DND-41 (cell line): ENCODE data around the gene OR4X2.

Source experiments
- EZH2 ChIP-seq: IDR thresholded peaks from 3 replicates; pipeline ENCODE4 v1.6.1; 2012; ENCODE audit warnings: borderline replicate concordance, low read depth, mild to moderate bottlenecking, moderate library complexity, low read length, inconsistent platforms; ENCODE audit not compliant: severe bottlenecking
- TF ChIP-seq, protein P1 (sequence below): IDR thresholded peaks from 2 replicates; pipeline ENCODE4 v1.5.1; 2012; ENCODE audit warnings: borderline replicate concordance, low read length, moderate library complexity, mild to moderate bottlenecking; ENCODE audit not compliant: poor library complexity, severe bottlenecking; ENCODE audit errors: extremely low read depth

DNA sequence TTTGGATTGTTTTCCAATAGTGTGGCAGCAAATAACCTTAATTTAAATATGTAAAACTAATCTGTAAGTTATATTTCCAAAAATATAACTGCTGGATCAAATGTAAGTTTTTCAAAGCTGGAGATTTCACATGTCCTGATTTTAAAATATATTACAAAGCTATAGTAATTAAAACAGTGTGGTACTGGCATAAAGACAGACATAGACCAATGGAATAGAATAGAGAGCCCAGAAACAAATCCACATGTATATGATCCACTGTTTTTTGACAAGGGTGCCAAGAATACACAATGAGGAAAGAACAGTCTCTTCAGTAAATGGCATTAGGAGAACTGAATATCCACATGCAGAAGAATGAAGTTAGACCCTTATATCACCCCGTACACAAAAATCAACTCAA lies 4.0 kb downstream of the OR4X2 start:
- TF ChIP-seq, protein P1, sequence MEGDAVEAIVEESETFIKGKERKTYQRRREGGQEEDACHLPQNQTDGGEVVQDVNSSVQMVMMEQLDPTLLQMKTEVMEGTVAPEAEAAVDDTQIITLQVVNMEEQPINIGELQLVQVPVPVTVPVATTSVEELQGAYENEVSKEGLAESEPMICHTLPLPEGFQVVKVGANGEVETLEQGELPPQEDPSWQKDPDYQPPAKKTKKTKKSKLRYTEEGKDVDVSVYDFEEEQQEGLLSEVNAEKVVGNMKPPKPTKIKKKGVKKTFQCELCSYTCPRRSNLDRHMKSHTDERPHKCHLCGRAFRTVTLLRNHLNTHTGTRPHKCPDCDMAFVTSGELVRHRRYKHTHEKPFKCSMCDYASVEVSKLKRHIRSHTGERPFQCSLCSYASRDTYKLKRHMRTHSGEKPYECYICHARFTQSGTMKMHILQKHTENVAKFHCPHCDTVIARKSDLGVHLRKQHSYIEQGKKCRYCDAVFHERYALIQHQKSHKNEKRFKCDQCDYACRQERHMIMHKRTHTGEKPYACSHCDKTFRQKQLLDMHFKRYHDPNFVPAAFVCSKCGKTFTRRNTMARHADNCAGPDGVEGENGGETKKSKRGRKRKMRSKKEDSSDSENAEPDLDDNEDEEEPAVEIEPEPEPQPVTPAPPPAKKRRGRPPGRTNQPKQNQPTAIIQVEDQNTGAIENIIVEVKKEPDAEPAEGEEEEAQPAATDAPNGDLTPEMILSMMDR, result no peak
- no peak for TF ChIP-seq EZH2
